ENCODE results near the gene PARVB.

Gene PARVB

DNA sequence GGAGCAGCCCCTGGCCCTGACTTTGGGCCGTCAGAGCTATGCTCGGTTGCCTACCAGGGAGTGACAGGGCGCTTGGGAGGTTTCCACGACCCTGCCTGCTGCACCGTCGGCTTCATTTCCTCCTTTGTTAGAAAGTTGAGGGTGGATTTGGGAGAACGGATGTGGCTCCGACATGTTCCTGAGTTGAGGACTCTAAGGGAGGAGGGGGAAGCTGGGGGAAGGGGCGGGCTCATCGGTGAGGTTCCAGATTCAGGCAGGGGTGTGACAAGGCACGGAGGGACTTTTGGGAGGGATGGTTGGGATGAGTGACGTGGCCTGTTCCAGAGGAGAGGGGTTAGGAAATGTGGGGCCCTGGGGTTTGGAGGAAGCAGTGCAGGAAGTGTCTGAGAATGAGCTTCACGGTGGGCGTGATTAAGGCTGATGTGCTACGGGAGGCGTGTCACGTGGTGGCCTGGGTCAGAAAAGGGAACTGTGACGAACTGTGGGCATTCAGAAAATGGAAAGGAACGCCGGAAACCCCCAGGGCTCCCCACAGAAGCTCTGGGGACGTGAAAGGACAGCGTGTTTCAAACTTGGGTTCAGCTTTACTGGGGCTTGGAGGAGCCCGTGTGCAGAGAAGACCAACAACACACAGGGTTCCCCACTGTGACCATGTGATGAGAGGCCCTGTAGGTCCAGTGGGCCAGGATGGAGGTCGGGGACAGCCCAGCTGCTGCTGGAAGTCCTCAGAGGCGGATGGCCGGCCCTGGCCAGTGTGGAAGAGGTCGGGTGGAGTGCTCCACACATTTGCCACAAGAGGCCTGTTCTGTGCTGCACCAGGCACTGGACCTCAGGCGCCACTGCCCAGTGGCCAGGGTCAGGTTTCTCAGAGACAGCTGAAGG is 2.8 kb downstream of the PARVB start:
- DNase-seq (ENCODE audit: low read depth in 2 of 2), result peak; percentile 41 to 54

DNA sequence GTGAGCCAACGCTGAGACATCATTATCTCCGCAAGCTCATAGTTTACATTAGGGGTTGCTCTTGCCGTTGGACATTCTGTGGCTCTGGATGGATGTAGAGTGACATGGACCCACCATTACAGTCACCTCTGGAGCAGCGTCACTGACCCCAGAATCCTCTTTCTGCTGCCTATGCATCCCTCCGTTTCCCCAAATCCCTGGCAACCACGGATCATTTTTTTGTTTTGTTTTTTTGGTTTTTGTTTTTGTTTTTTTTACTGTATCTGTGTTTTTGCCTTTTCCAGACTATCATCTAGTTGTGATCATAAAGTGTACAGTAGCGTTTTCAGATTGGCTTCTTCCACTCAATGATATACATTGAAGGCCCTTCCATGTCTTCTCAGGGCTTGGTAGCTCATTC is 4.0 kb downstream of the PARVB start:
- DNase-seq (ENCODE audit: low read depth in 2 of 2), result no peak

DNA sequence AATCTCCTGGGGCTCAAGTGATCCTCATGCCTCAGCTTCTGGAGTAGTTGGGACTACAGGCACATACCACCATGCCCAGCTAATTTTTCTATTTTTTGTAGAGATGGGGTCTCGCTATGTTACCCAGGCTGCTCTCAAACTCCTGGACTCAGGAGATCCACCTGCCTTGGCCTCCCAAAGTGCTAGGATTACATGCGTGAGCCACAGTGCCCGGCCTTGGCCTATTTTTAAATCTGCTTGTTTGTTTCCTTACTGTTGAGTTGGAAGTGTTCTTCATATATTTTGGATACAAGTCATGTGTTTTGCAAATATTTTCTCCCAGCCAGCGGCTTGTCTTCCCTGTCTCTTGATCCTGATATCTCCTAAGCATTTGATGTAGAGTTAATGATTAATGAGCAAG is 5.0 kb downstream of the PARVB start:
- no peak for DNase-seq (ENCODE audit: low read depth in 2 of 2)

DNA sequence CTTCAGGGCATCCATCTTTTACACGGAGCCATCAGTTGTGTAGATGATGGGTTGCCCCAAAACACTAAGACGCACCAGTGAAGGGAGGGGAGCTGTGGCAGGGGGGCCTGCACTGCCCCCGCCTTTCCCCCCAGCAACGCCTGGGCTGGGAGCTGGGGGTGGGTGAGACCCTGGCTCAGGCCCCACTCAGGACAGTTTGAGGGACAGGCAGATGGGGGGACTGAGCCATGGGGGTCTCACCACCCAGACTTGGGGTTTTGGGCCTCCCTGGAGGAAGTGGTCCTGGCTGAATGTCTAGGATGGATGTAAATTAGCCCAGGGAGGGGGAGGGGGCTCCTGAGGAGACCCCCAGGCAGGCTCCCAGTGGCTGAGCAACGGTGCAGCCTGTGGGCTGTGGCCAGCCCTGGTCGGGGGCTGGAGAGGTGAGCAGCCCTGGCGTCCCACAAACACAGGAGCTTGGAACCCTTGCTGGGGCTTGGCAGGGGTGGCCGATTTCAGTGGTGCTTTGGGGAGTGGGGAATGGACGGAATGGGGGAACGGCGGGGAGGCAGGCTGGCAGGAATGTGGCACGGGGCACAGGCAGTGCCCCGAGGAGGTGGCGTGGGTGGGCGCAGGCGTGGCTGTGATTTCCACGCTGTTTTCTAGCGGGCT is 6.1 kb downstream of the PARVB start:
- DNase-seq (ENCODE audit: low read depth in 2 of 2), result no peak

DNA sequence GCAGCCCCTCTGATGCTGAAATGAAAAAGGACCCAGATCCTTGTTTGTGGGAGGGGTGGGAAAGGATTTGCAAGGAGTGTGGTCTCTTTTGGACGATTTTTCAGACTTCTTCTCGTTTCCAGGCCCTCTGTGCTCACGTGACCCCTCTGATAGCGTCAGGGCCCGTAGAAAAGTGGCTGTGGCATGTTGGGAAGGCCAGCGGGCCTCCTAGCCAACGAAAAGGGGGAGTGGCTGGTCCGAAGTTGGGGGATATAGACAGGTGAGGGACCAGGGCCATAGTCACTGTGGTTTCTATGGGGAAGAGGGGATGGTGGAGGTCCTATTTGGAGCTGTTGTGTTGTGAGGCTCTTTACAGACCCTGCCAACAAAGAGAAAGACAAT is 6.6 kb downstream of the PARVB start:
- DNase-seq (ENCODE audit: low read depth in 2 of 2), result no peak

DNA sequence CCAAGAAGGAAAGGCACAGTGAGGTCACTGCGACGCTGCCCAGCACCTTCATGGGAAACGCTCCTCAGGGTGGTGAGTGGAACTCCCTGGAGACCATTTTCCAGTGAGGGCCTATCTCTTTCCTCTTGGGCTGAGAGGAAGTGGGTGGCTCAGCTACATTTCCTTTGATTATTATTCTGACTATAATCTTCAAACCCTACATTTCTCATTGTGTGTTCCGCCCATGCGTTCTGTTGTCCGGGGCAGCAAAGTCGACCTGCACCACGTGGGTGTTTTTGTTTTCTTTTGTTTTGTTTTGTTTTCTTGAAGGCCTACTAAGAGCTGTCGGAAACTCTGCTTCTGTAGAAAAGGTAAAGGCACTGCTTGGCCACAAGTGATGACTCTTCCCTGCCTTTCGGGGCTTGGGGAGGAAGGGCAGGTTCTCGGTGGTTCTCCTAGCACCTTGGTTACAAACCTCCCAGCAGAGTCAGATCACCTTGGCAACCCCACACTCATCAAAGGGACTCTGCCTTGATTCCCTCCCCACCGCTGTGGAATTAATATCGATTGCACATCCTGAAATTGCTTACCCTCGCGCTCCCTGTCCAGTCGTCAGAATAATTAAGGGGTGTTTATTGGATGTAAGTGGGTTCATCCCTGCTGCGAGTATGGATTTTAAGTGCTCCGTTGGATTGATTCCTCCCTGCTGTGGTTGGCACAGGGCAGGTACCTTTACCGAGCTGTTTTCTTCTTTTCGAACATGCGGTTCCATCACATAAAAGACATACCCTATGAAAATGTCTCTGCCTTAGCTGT is 7.3 kb downstream of the PARVB start:
- no peak for DNase-seq (ENCODE audit: low read depth in 2 of 2)

DNA sequence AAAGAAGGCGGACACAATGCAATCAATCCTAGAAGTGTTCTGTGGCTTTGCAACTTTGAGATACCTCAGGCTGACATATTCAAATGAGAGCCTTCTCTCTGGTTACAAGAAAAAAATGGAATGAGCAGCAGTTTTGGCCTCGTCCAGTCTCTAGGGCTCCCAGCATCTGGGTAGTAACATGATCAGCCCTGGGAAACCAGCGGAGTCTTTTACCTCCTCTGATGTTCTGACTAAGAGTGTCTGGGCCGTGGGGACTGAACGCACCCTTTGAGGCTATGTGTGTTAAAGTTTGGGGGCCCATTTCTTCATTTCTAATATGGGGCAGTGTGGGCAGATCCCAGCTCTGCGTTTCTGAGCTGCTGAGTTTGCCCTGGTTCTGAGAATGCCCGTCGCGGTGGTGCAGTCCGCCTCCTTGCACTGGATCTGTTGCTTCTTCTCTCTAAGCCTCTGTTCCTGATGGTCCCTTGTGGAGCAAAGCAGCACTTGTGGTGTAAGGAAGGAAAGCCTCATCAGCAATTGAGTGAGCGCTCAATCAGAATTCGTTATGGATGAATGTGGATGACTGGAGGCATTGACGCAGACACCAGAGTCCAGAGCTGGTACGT is 8.1 kb downstream of the PARVB start:
- no peak for DNase-seq (ENCODE audit: low read depth in 2 of 2)

DNA sequence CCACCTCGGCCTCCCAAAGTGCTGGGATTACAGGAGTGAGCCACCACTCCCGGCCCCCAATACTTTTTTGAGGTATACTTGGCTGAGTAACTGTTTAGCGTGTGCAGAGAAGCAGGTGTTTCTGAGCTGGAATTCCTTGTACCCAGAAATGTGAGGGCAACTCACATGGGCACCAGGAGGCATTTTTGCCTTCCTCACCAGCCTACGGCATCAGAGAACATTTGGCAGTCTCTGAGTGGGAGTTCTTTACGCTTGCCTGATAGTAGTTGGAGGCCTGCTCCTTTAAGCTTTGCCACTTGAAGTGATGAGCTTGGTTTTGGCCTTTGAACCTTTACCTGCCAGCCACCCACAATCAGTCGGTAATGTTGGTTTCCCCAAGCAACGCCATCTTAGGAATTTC is 9.2 kb downstream of the PARVB start:
- no peak for DNase-seq (ENCODE audit: low read depth in 2 of 2)

DNA sequence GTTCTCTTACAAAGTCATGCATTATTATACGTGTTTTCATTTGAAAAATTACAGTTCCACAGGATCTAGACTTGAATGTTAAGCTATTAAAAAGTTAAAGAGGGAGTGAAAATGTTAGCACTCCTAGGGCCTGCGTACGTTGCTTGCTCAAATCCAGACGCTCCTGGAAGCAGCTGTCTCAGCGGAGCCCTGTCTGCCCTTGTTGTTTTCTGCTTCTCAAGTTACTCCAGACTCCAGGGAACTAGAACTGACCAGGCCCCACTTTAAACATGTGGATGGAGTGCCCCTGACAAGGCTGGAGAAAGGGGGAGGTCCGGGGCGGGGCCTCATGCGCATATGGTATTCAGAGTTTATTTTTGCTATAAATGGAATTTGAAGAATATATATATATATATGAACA is 9.6 kb downstream of the PARVB start:
- no peak for DNase-seq (ENCODE audit: low read depth in 2 of 2)

DNA sequence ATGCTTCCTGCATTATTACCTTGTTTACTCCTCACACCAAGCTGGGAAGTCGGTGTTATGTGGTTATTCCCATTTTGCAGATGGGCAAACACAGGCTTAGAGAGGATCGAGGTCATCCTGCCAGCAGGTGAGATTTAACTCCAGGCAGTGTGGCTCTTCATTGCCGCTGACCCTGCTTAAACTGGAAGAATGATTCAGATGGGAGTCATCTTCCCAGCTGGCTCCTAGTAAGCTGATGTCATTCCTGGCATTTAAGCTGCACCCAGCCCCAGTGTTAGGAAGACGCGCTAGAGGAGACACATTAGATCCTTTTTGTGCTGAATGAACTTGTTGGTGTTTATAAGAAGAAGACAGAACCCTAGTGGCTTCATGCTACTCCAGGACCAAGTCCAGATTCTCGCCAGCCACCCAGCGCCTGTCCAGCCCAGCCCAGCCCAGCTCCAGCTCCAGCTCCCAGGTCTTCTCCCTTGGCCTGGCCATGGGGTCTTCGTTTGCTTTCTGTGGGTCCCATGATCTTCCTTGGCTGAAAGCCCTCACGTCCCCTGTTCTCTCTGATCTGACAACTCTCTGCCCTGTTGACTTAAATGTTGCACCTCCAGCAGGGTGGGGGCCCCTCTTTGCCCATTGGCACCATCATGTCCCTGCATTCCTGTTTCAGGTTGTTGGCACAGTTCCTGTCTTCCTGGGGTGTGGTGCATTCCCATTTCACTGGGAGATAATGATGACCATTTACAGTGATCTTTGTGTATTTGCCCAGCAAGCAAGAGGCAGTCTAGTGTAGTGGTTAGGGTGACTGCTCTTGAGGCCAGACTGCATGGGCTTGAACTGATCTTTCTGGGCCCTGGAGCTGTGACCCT is 13.6 kb downstream of the PARVB start:
- no peak for DNase-seq (ENCODE audit: low read depth in 2 of 2)

DNA sequence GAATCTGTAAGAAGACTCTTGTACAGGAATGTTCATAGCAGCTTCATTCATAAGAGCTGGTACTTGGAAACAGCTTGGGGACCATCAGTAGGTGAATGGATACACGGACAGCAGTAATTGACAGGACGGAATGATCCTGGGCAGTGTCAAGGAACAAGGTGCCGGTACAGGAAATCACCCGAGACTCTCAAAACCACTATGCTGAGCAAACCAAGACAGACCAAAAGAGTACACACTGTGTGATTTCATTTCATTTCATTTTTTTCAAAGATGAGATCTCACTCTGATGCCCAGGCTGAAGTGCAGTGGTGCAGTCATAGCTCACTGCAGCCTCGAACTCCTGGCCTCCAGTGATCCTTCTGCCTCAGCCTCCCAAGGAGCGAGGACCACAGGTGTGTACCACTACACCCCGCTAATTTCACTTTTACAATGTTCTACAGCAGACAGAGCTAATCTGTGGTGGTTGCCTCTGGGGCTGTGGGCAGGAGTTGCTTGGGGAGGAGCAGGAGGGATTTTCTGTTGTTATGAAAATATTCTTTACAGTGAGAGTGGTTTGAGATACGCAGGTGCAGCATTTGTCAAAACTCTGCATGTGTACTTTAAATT is 15.6 kb downstream of the PARVB start:
- no peak for DNase-seq (ENCODE audit: low read depth in 2 of 2)

DNA sequence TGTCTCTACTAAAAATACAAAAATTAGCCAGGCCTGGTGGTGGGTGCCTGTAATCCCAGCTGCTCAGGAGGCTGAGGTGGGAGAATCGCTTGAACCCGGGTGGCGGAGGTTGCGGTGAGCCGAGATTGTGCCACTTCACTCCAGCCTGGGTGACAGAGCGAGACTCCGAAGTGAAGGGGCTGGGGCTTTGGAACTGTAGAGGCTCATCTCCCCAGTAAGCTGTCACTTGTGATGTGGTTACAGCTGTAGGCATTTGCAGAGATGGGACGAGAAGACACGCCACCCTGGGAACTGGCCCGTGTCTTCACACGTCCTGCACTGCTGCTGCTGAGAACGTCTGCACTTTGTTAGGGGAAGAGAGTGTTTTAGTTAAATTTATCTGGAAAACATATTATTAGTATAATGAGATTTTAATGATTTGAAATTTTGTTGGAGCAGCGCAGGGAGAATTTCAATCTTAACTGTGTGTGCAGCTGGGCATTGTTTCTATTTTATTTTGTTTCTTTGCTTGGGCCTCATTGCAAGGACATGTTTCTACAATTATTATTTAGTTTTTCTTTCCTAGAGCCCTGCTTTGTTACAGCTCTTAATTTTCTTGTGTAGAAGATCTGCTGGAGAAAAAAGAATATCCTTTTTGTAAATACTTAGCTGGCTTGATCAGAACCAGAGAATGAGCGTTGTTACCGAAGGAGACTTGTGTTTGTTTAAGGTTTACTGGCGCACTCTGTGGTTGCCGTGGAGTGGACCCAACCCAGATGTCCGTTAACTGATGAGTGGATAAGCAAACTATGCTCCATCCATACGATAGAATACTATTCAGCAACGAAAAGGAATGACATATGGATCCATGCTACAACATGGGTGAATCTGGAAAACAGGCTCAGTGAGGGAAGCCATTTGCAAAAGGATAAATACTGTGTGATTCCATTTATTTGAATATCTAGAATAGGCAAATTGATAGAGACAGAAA is 18.4 kb downstream of the PARVB start:
- DNase-seq (ENCODE audit: low read depth in 2 of 2), result no peak

DNA sequence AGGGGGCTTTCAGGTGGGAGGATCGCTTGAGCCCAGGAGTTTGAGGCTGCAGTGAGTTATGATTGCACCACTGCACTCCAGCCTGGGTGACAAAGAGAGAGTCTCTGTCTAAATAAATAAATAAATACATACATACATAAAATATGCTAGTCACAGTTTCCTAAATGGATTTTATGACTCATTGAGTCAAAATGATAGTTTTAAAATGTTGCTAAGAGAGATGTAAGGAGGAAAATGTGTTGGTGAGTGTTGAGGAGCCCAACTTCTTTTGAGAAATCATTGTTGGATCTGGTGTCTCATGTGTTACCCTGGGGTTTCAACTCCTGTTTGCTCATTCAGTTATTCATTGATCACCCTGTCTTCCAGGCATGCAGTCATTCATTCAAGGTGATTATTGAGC is 21.0 kb downstream of the PARVB start:
- DNase-seq (ENCODE audit: low read depth in 2 of 2), result no peak

DNA sequence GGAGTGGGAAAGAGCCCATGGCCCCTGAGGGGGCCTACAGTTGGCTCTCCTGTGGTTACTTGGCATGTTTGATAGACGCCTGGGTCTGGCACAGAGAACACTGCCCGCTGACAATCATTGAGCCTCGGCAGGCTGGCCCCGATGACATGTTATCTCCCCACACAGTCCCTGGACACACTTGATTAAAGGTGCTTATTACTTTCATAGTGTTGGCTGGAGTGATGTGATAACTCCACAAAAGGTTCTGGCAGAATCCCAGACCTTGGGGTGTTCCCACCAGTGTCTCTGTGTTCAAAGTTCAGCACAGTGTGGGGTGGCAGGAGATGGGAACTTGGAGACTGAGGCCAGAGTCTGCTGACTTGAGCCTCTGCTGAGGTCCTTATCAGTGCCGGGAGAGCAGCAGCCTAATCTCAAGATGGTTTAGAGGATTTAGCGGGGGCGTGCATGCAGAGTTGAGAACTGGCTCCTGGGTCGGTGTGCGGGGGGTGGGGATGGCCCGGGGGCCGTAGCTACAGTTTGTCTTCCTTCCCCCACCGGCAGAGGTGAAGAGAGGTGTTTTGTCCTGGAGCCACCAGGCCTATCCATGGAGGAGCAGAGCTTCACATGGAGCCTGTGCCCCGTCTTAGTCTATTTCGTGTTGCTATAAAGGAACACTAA is 22.5 kb downstream of the PARVB start:
- no peak for DNase-seq (ENCODE audit: low read depth in 2 of 2)

DNA sequence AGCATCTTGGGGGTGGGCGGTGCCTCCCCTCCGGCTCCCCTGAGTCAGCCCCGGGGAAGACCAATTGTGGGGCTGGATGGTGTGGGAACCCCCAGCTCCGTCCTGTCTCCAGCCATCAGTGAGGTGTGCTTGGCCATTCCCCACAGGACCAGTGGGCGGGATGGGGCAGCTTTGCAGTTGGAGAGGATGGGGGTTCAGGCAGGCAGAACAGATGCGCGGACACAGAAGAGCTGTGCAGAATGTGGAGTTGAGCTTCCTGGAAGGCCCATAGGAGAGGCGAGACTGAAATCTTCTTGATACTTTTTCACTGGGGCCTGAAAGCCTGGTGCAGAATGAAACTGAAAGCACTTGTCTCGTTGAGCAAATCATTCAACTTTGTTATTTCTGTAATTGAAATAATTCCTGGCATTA is 23.8 kb downstream of the PARVB start:
- no peak for DNase-seq (ENCODE audit: low read depth in 2 of 2)

DNA sequence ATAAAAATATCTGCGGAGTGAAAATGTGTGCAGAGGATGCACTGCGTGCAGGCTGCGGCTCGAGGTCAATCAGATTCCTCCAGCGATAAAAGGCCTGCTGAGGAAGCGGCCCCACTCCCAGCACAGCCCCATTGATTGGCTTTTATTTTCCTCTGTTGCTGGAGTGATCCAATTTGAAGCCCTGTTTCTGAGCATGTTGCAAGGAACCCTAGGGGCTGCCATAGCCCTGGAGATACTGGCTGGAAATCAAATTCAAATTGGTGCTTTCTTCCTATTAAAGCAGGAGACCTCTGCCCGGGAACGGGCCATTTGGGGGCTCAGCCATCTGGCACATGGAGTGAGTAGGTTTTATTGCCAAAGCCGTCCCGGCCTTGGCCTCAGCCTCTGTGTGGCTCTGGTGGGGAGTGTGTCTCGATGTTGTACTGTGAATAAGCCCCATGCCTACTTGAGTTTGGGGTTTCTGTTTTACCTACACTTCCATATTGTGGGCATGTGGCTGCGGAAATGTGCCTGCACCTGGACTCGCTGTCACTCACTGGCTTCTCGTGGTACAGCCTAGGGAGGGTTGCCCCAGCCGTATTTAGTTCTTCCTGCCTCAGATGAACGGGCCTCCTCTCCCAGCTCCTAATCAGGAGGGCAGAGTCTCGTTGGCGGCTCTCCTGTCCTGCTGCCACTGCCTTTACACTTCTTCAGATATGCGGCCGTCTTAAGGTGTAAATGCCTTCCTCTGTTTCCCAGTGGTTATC is 25.6 kb downstream of the PARVB start:
- no peak for DNase-seq (ENCODE audit: low read depth in 2 of 2)

DNA sequence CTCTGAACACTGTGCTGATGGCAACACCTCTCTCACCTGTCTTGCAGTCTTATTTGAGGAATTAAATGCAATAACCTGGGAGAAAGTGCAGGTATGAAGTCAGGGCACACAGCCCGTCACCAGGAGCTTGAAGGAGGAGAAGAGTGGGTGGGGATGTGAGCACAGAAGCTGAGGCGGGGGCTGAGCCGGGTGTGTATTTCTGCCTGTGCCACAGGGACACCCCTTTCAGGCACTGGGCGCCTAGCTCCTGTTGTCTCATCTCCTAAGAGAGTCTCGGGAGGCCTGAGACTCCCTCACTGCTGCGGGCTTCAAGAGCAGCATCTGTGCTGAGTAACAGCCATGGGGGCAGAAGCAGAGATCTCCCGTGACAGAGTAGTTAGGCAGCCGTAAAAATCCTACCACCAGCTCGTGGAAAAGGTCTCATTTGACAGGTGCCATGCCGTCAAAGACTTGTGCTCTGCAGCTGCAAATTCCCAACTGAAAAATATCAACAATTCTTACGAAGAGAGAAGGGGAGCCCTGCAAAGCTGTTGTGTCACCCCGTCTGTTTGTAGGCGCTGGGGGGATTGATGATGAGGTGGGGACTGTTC is 26.8 kb downstream of the PARVB start:
- no peak for DNase-seq (ENCODE audit: low read depth in 2 of 2)

DNA sequence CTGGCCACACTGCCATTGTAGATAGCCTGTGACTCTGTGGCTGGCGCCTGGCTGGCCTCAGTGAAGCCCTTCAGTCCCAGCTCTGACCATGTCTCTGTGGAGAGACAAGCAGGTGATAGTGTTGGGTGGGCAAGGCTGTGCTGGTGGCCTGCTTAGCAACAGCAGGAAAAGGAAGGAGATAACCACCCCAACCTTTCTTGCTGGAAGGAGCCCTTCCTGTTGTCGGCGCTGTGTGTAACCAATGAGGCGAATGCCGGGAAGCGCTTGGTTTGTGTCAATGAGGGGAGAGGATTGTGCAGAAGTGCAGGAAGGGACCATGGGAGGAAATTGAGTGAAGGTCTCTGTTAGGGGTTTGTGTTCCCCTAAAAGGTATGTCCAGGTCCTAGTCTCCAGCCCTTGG is 27.3 kb downstream of the PARVB start:
- no peak for DNase-seq (ENCODE audit: low read depth in 2 of 2)

All from stimulated activated CD4-positive, alpha-beta T cell treated with anti-CD3 and anti-CD28 coated beads, Interleukin-4, amount 100 ng/mL, for 48 hours (primary cell).